Measurements from ENCODE around the gene ZNF414.

- TF ChIP-seq EZH2 (IDR thresholded peaks at IDR 0.05; ENCODE audit: borderline replicate concordance, low read length): no peak
- no peak for TF ChIP-seq CTCF (IDR thresholded peaks at IDR 0.05; ENCODE audit: low read length)
Measured at GRCh38 chr19:8463365-8463764, 50.6 kb downstream of the ZNF414 start.
